ENCODE measurements around the gene PRDM16.

GRCh38 chr1:3125078-3125477, 56.1 kb downstream of the PRDM16 start:
- TF ChIP-seq CTCF (IDR thresholded peaks at IDR 0.05; ENCODE audit: low read length) (no peak), EZH2 (optimal IDR thresholded peaks at IDR 0.05; ENCODE audit: low read depth, low read length) (no peak)
